Endometrial microvascular endothelial cells (primary cell): ENCODE data around the gene SFRP2. TPM values are rescaled to one million over a fixed set of nuclear protein-coding genes. Genes with fewer than 3 reads are reported as not detected.

ENCODE experiments used
- in situ Hi-C: cut with HindIII; loops from 2 replicates; pipeline ENCODE4 v1.10.0; 2017; ENCODE audit warnings: low sequenced_read_pairs, low pct_unique_long_range_greater_than_20kb; ENCODE audit errors: inconsistent ontology term
- total RNA-seq: library from RNA; depleted of rRNA; stranded (reverse); fragments of >200 nt; gene quantifications from one replicate; pipeline ENCODE4 v1.2.3, GENCODE V29; 2015; ENCODE audit errors: inconsistent ontology term

The SFRP2 gene
- total RNA-seq, 1 donor from 2014 or later = not detected

DNA sequence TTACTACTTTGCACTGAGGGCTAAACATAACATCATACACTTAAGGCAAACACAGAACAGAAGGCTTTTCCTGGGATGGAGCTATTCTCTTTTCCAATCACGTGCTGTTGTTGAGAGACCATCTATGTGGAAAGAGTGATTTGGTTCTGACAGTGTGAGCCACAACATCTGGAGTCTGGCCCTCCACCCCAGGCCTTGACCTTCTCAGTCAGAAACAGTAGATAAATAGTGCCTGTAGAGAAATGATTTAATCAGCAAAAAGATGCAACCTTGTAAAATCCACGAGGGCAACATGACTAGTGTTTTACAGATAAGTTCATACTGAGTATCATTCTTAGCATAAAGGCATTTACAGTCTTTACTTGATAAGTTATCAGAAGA, 10.8 kb upstream of the SFRP2 start:
- in situ Hi-C loops = no loop called here

DNA sequence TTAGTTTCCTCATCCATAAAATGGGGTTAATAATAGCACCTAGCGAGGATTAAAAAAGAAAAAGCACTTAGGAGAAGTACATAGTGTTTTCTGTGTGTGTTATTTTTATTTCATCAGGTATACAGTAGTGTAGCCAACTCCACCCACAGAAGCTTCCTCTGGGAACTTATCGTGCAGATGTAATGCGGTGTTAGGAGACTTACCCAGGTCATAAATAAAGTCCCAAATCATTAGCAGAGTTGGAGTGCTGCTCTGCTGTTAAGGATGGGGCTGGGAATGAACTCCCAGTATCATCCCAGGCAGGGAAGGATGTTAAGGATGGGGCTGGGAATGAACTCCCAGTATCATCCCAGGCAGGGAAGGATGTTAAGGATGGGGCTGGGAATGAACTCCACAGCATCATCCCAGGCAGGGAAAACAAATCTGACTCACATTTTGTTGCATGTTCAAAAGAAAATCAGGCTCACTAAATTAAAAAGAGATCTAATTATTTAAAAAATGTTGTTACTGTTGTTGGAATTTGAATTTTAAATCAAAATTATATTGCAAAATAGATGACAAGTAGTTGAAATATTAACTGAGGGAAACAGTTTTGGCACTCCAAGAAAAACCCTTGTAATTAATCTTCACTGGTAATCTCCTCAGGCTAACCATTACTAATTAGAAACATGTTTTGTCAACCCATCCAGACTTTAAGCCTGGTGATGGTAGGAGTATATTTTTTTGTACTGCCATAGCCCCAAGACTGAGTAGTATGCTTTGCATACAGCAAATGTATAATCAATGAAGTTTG, 10.2 kb upstream of the SFRP2 start:
- in situ Hi-C loops = no loop called here

DNA sequence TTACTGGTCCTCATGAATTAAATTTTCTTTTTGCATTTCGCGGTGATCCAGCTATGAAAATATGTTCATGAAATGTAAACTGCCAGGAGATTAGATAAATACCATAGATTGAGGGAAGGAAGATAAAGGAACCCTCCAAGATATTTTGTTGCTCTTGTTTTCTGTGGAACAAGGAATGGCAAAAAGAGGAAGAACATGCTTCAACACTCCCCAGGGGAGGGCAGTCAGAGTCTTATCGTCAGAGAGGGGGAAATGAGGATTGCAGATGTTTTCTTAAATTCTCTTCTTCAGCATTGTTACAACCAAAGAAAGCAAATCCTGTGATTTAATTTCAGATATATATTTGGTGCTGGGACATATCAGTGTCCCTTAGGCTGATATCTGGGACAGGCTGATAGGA, 9.5 kb upstream of the SFRP2 start:
- in situ Hi-C loops = no loop called here

DNA sequence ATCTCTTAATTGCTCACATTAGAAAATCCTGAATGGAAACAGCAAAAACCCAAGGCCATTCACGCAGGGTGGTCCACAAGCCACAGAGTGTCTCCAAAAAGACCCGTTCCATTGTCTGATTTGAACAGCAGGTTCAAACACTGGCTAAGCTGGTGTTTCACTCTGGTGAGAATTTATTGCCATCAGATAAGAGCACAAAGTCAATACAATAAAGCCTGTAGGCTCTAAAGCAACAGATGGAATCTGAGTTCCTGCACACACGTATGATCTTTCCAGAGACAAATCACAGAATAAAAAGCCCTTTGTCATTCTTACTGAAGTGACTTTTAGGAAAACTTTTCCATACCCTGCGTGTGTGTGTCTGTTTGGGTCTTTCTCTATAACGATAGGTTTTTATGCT, 5.1 kb upstream of the SFRP2 start:
- in situ Hi-C loops = no loop called here

DNA sequence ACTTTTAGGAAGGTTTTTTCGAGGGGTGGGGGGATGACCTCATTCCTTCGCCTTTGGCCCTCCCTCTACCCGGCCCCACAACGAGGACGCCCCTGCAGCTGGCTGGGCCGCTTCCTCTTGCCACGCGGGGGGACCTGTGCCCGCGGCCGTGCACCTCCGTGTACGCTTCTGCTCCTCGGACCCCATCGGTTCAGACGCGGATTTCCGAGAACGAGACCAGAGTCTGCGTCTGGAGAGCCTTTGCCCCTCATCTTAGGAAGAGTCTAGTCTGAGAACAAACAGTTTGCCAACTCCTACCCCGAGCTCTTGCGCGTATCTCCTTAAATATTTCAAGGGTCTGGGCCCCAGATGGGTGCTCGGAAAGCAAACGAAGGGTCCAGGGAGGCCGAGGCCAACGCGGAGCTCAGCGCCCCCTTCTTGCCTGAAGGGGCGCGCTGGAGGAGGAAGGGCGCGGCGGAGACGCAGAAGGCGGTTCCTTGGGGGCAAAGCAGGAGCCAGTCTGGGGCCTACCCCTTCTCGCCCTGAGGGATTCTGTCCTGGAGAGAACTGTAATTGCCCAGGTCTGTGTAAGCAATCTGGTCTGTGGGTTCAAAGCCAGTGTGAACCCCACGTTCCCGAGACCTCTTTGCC, 3.9 kb upstream of the SFRP2 start:
- in situ Hi-C loops = no loop called here

DNA sequence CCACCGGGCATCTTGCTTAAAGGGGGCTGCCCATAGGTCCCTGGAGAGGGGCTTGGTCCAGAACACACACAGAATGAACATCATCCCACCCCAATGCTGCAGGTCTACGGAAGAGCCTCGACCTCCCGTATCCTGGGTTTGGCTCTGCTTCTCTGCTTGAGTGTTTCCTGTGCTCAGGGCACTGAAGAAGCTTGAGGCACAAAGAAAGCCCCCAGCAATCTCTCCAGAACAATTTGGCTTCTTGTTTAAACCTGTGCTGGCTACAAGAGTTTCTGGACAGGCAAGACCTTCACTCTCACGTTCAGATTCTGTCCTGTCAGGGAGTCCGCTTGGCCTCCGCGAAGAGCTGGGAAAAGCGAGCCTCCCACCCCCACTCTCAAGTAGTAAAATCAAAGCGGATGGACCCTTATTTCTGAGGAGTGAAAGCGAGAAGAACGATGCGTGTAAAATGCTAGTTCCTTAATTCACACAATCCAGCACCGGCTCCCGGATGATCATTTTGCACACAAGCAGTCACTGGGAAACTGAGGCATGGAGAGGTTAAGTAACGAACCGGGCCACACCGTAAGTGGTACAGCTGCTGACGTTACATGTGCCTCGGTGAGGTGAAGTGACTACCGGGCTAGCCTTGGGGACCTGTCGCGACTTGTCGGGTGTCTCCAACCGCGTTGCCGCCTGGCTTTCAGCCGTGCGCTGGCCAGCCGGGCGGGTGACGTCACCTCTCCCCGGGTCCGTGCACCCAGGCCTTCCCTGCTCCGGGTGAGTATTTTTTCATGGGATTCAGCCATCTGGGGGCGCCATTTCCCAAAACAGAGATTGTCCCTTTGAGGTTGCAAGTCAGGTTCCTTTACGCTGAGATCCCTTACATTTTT, 3.1 kb upstream of the SFRP2 start:
- in situ Hi-C loops = no loop called here

DNA sequence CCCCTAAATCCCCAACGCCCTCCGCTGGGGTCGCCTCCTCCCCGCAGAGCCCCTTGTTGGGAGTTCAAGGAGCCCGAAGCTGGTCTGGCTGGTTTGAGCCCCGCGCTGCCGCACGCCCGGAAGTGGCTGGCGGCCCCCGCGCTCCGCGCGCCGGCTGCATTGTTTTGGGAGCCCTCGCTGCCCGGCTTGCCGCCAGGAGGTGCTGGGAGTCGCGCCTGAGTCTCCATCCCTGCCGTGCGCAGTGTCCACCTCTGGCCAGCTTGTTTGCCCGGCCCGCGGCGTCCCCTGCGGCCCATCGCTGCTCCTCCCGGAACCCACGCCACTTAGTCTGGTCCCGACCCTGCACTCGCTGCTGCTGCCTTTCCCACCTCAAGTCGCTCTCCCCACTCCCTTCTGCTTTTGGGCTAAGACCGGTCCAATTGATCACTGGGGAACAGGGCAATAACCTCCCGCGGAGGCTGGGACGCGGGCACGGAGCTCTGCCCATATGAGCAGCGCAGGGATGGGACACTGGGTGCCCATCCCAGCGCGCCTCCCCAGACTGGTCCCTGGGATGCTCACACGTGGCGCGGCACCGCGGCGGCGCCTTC, 2.2 kb upstream of the SFRP2 start:
- in situ Hi-C loops = no loop called here

DNA sequence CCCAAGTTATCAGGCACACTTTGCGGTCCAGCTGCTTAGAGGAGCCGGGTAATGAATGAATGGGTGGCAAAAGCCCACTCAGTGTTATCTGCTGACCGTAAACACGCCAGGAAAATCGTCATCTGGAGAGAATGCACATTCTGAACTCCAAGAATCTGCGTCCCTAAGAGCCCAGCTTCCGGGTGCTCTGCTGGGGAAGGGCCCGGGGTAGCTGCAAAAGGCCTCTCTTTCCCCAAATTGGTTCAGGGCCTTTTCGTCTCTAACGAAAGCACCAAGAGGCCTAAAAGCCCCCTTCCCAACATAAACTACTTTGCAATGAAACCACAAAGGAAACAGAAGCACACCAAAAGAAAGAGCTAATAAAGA, 1.6 kb upstream of the SFRP2 start:
- in situ Hi-C loops = no loop called here

DNA sequence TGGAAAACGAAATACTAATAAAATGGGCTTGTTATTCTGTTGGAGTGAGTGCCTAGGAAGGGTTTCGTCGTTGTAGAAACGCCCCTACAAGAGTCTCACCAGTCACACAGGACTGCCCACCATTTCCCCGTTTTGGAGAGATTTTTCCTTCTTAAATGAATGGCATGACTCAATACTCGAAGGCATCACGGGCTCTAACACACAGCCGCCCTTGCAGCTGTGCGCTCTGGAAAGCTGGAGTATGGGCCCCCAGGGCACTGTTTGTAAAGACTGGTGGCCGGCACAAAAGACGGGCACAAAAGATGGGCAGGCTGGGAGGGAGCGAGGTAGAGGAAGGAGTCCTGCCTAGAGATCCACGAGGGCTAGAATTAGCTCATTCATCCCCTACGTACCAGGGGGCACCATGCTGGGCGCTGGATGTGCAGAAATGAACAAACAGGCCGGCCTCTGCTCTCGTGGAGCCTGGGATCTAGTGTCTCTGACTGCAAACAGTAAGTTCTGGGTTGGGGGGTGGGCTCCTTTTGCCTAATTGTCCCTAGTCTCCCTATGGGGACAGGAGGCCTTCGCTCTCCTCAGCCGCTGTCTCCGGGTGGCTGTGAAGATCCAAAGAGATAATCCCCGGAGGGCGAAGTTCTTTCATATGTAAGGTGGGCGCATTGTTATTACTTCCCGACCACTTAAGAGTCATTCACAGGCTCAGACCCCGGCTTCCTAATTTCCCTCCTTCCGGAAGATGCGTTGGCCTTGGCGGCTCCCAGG, 1.0 kb upstream of the SFRP2 start:
- in situ Hi-C loops = no loop called here

DNA sequence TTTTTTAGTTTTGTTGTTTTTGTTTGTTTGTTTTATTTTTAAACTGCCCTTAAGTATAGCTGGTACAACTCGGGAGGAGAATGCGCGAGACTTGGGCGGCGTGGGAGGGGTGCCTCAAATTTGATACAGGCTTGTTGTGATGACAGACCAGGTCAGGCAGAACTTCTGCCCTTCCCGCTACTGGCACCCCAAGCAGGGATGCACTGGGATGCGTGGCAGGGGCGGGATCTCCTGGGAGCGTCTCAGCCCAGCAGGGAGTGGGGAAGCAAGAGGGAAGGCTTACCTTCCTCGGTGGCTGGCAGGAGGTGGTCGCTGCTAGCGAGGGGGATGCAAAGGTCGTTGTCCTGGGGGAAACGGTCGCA, 851 bp downstream of the SFRP2 start:
- in situ Hi-C loops = no loop called here

DNA sequence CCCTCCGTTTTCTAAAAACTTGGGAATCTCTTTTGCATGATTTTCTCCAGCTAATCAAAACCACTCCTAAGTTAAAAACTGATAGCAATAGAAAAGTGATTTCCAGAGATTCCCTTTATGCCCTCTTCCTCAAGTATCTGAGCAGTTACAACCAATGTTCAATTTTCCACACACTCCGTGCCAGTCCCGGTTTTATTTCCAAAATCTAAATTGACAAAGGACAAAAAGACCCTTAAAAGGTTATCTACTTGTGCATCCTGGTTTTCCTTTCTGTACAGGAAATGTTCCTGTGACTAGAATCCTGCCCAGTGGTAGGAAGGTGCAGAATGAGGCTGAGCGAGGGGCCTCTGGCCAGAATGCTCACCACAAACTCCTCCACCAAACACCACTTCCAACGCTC, 1.3 kb downstream of the SFRP2 start:
- in situ Hi-C loops = no loop called here

DNA sequence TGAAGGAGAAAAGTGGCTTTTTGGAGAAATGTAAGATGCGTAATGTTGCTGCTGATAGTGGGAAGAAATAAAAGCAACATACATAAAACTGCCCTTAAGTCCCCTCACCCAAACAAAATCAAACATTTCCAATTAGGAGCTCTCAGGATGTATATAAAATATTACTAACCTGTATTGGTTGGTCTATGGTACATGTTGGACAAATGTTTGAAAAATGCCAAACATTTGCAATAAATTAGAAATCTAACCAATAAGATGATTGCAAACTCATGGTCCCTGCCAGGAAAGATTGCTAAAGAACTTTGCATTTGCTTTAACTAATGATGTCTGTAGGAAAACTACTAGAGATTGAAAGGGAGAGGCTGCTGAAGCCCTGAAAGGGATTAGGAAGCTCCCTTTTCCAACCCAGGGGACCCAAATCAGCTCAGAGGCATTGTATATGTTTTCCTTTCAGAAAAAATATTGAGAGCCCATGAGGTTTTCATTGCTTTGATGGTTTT, 1.8 kb downstream of the SFRP2 start:
- in situ Hi-C loops = no loop called here

DNA sequence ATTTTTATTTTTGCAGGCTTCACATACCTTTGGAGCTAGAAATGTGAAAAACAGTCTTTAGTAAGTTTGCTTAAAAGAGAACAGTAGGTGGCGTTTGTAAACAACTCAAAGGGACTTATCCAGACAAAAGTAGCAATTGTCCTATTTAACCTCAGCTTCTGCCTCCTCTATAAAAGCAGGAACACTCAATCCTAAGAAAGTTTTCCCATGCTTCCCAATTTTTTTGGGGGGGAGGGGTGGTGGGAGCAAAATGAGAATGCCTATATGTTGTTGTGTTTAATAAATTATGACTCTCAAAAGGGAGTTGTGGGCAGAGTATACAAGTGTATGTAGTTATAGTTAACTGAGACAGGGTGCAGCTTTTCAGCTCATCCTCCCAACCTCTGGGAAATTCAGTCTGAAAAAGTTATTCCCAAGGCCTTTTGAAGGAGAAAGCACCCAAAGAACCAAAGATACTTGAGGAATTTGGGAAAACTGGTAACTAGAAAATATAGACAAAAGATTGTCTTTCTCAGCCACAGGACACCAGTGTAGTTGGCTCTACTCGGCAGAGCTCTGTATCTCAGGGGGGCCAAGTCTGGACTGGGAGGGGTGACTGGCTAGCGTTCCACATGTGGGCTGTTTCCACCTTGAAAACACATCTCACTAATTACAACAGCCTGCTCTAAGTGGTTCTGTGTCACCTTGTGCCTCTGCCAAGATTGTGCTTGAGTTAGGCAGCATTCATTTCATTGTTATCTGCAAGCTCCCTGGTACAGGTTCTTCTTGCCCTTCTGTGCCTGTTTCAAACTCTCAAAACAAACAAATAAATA, 2.8 kb downstream of the SFRP2 start:
- in situ Hi-C loops = no loop called here

DNA sequence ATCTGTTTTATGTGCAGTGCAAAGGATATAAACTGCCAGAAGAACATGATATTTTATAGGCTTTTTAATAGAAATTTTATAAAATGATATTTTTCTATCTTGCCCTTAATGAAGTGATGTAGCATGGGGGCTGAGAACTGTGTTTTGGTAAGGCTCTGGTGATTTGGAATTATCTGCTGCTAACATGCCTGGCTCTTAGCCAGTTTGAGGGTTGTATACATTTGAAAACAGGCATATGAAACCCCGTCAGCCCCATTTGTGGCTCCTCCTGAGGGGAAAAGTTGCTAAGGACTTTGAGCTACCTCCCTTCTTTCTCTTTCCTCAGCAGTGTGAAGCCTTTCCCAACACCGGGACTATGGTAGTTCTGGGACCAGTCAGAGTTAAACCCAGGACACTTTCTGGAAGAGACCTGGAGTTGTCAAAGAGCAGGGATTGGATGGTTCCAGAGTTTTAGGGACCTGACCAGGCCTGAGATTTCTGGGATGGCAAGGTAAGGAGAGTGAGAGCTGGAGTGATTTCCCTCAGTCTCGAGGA, 4.7 kb downstream of the SFRP2 start:
- in situ Hi-C loops = no loop called here

DNA sequence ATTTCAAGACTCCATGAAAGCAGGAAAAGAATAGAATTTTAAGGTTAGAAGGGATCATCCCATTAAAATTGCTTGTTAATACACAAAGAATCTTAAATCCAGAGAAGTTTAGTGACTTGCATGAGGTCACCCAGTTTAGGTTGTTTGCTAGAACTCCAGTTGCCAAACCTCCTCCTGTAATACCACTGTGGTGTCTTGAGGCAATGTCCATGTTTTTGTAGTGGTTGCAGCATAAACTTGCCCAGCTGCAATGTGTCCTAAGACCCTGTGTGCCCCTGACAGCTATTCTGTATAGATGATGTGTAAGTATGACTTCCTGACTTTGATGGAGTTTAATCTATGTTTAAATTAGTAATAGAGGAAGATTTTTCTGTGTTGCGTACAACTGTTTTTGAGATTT, 6.3 kb downstream of the SFRP2 start:
- in situ Hi-C loops = no loop called here

DNA sequence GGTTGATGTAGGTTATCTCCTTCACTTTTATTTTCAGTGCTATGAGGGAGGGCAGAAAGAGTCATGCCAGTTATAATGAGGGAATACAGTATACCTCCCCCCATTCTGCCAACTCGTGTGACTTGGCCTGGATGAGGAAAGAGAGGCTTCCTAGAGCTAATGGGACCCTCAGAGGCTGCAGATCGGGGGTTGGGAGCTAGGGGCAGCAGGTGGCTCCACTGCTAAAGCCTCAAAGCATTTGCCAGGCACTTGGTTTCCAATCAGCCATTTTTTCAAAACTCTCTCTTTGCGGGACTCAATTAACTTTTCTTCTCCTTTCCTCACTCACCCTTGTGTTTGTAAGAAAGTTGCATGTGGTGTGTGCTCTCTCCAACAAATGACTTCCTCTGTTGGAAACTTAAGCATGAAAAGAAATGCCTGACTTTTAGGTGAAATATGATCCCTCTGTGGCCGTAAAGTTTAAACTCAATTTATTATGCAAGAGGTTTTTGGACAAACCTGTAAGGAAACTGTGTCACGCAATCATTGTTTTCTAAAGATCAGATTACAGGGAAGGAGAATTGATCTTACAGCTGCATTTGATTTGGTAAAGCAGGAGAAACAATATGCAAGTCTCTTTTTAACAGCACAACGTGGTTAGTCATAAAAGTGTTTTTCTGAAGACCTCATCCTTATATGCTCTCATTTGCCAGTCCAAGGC, 7.0 kb downstream of the SFRP2 start:
- in situ Hi-C loops = no loop called here

DNA sequence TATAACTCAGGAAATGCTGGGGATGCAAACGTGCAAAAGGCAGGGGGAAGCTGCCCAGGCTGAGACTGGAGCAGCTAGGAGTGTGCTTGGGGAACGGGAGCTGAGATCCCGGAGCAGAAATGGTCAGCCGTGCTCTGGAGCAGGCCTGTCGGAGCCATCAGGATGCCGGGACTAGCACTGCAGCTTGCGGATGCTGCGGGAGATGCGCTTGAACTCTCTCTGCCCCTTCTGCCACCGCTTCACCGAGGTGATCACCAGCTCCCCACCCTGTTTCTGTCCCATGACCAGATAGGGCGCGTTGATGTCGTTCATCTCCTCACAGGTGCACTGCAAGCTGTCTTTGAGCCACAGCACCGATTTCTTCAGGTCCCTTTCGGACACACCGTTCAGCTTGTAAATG, 7.6 kb downstream of the SFRP2 start:
- in situ Hi-C loops = no loop called here
